Left lung (tissue), 10 donors: ENCODE data around the gene KLHDC7A. TPM values are rescaled to one million over a fixed set of nuclear protein-coding genes. Genes with fewer than 3 reads are reported as not detected.

Source experiments
- ATAC-seq: fragments of 200-7000 bp; cut with Tn5 transposase; one replicate; pipeline ENCODE4 v1.9.1; 2020; ENCODE audit warnings: moderate library complexity
- DNase-seq, 4 donors: peaks; one replicate each; pipeline ENCODE4 v3.0.0-alpha.2; 2013 to 2020
- H3K27ac ChIP-seq, 2 donors: fragments of 200-600 bp; sonication (generic) in 1 of 2; one replicate each; pipeline versions ENCODE4 v1.5.0 to v1.8.0; 2020 to 2021
- H3K27me3 ChIP-seq, 2 donors: fragments of 200-600 bp; sonication (generic) in 1 of 2; one replicate each; pipeline versions ENCODE4 v1.5.0 to v1.8.0; 2020 to 2021
- H3K36me3 ChIP-seq, 2 donors: fragments of 200-600 bp; sonication (generic) in 1 of 2; one replicate each; pipeline versions ENCODE4 v1.5.0 to v1.8.0; 2020 to 2021
- H3K4me1 ChIP-seq, 2 donors: fragments of 200-600 bp; one replicate each; pipeline ENCODE4 v1.8.0; 2021
- H3K4me3 ChIP-seq, 2 donors: fragments of 200-600 bp; sonication (generic) in 1 of 2; one replicate each; pipeline versions ENCODE4 v1.5.0 to v1.8.0; 2020 to 2021; ENCODE audit warnings: mild to moderate bottlenecking in 1 of 2
- H3K9me3 ChIP-seq, 2 donors: fragments of 200-600 bp; sonication (generic) in 1 of 2; one replicate each; pipeline versions ENCODE4 v1.5.0 to v1.8.0; 2020 to 2021
- CTCF ChIP-seq, 2 donors: fragments of 200-600 bp; sonication (generic) in 1 of 2; IDR thresholded peaks; one replicate each; pipeline versions ENCODE4 v1.5.0 to v1.8.0; 2021; ENCODE audit warnings: antibody characterized with exemption in 2 of 2
- intact Hi-C, 2 donors: fragments of 100-400 bp; cut with DNase I; formaldehyde crosslinking; loops; one replicate each; pipeline versions ENCODE4 v1.11.2 to v1.14.2; 2022
- polyA plus RNA-seq, 6 donors: library from polyadenylated mRNA; unstranded; fragments of 120-200 nt; gene quantifications; one replicate each; pipeline ENCODE4 v1.2.1, GENCODE V29; 2013; ENCODE audit not compliant: insufficient read length in 6 of 6
- total RNA-seq, 2 donors: library from RNA; stranded (reverse); fragmentation: NEBNext Ultra II Directional; extraction: Animal tissue kit (Norgen Biotek cat#: 25700); gene quantifications; one replicate each; pipeline ENCODE4 v1.2.1, GENCODE V29; 2021
- donor health status: DM: no; HTN: yes; CAD: no.
- donor health status: DM: no; HTN: no; CAD: no.

The KLHDC7A gene
- total and polyA plus RNA-seq, 8 donors, result 0.36 to 6.1 (median 1.2) TPM

- no peaks in the 10 kb centered on the region for H3K4me1 ChIP-seq
- H3K36me3 ChIP-seq, result no peaks in the 10 kb centered on the region
- ATAC-seq (no peak), DNase-seq (no peak)
- intact Hi-C loops, result no loop called here
- TF ChIP-seq CTCF (IDR thresholded peaks at IDR 0.05), result no peak
- H3K27me3 ChIP-seq, result peaks cover 0 to 7% of the 10 kb centered on the region in 2 donors
- H3K9me3 ChIP-seq, result peaks cover 0 to 6% of the 10 kb centered on the region in 2 donors
- H3K27ac ChIP-seq, result no peak overlapping the region
- no peak overlapping the region for H3K4me3 ChIP-seq
Observed at GRCh38 chr1:18443587-18444520, 36.9 kb upstream of the KLHDC7A start.

- TF ChIP-seq CTCF (IDR thresholded peaks at IDR 0.05), result no peak
- H3K27ac ChIP-seq, result no peak overlapping the region
- no peaks in the 10 kb centered on the region for H3K36me3 ChIP-seq
- DNase-seq (no peak), ATAC-seq (no peak)
- H3K9me3 ChIP-seq, result peaks cover 0 to 6% of the 10 kb centered on the region in 2 donors
- peaks cover 0 to 13% of the 10 kb centered on the region in 2 donors for H3K27me3 ChIP-seq
- H3K4me3 ChIP-seq, result no peak overlapping the region
- no peaks in the 10 kb centered on the region for H3K4me1 ChIP-seq
- intact Hi-C loops, result no loop called here
Observed at GRCh38 chr1:18444563-18444962, 36.2 kb upstream of the KLHDC7A start.

- ATAC-seq, result no peak
Observed at GRCh38 chr1:18446751-18447150, 34.0 kb upstream of the KLHDC7A start.

GRCh38 chr1:18447509-18448220, 33.1 kb upstream of the KLHDC7A start:
- no peak for TF ChIP-seq CTCF (IDR thresholded peaks at IDR 0.05)
- peaks cover 0 to 7% of the 10 kb centered on the region in 2 donors for H3K9me3 ChIP-seq
- DNase-seq (no peak), ATAC-seq (no peak)
- intact Hi-C loops, result no loop called here
- H3K4me1 ChIP-seq, result no peaks in the 10 kb centered on the region
- H3K27me3 ChIP-seq, result peaks cover 0 to 13% of the 10 kb centered on the region in 2 donors
- H3K36me3 ChIP-seq, result no peaks in the 10 kb centered on the region
- H3K4me3 ChIP-seq, result no peak overlapping the region
- H3K27ac ChIP-seq, result no peak overlapping the region

More at GRCh38 chr1:18446751-18447150, 34.0 kb upstream of the KLHDC7A start:
- Histone ChIP-seq H3K4me1 (no peaks in the 10 kb centered on the region), H3K9me3 (peaks cover 0 to 4% of the 10 kb centered on the region in 2 donors), H3K27ac (no peak overlapping the region), H3K36me3 (no peaks in the 10 kb centered on the region), H3K4me3 (no peak overlapping the region), H3K27me3 (peaks cover 0 to 13% of the 10 kb centered on the region in 2 donors)
- intact Hi-C loops, result no loop called here
- TF ChIP-seq CTCF (IDR thresholded peaks at IDR 0.05), result no peak
- DNase-seq, result no peak

GRCh38 chr1:18448889-18449288, 31.8 kb upstream of the KLHDC7A start:
- no peaks in the 10 kb centered on the region for H3K36me3 ChIP-seq
- H3K27ac ChIP-seq, result no peak overlapping the region
- intact Hi-C loops, result no loop called here
- DNase-seq (no peak), ATAC-seq (no peak)
- H3K9me3 ChIP-seq, result peaks cover 0 to 7% of the 10 kb centered on the region in 2 donors
- H3K4me1 ChIP-seq, result no peaks in the 10 kb centered on the region
- no peak overlapping the region for H3K4me3 ChIP-seq
- TF ChIP-seq CTCF (IDR thresholded peaks at IDR 0.05), result no peak
- peaks cover 0 to 13% of the 10 kb centered on the region in 2 donors for H3K27me3 ChIP-seq
